Measurements from ENCODE around the gene MOCS2.

Gene MOCS2

GRCh38 chr5:53066088-53066487 lies 43.5 kb downstream of the MOCS2 start:
- TF ChIP-seq YY1 (IDR thresholded peaks at IDR 0.05; ENCODE audit: low read depth) (no peak), TAF1 (IDR thresholded peaks at IDR 0.05; ENCODE audit: low read depth) (no peak), ZBTB7A (IDR thresholded peaks at IDR 0.05; ENCODE audit: low read depth) (no peak), EP300 (IDR thresholded peaks at IDR 0.05; ENCODE audit: borderline replicate concordance) (no peak), RAD21 (IDR thresholded peaks at IDR 0.05; ENCODE audit: low read depth) (no peak), CREB1 (IDR thresholded peaks at IDR 0.05; ENCODE audit: low read depth) (no peak), CEBPB (IDR thresholded peaks at IDR 0.05) (no peak), MAX (IDR thresholded peaks at IDR 0.05) (no peak), TCF12 (IDR thresholded peaks at IDR 0.05; ENCODE audit: low read depth) (no peak), USF1 (IDR thresholded peaks at IDR 0.05) (no peak), FOXM1 (IDR thresholded peaks at IDR 0.05; ENCODE audit: borderline replicate concordance, low read depth) (no peak), REST (IDR thresholded peaks at IDR 0.05; ENCODE audit: low read depth) (no peak), EGR1 (IDR thresholded peaks at IDR 0.05) (no peak), NFIC (IDR thresholded peaks at IDR 0.05) (no peak), TEAD4 (IDR thresholded peaks at IDR 0.05) (no peak)

GRCh38 chr5:53063791-53064190 lies 45.8 kb downstream of the MOCS2 start:
- TF ChIP-seq RAD21 (IDR thresholded peaks at IDR 0.05; ENCODE audit: low read depth) (no peak), YY1 (IDR thresholded peaks at IDR 0.05; ENCODE audit: low read depth) (no peak), TEAD4 (IDR thresholded peaks at IDR 0.05) (no peak), FOXM1 (IDR thresholded peaks at IDR 0.05; ENCODE audit: borderline replicate concordance, low read depth) (no peak), EP300 (IDR thresholded peaks at IDR 0.05; ENCODE audit: borderline replicate concordance) (no peak), TAF1 (IDR thresholded peaks at IDR 0.05; ENCODE audit: low read depth) (no peak), REST (IDR thresholded peaks at IDR 0.05; ENCODE audit: low read depth) (no peak), TCF12 (IDR thresholded peaks at IDR 0.05; ENCODE audit: low read depth) (no peak), ZBTB7A (IDR thresholded peaks at IDR 0.05; ENCODE audit: low read depth) (no peak)

- no peak for TF ChIP-seq YY1 (IDR thresholded peaks at IDR 0.05; ENCODE audit: low read depth)
- TF ChIP-seq MAX (IDR thresholded peaks at IDR 0.05), result no peak
- TF ChIP-seq TEAD4 (IDR thresholded peaks at IDR 0.05), result no peak
- TF ChIP-seq ZBTB7A (IDR thresholded peaks at IDR 0.05; ENCODE audit: low read depth), result no peak
- no peak for TF ChIP-seq NFIC (IDR thresholded peaks at IDR 0.05)
- TF ChIP-seq FOXM1 (IDR thresholded peaks at IDR 0.05; ENCODE audit: borderline replicate concordance, low read depth), result no peak
- no peak for TF ChIP-seq RAD21 (IDR thresholded peaks at IDR 0.05; ENCODE audit: low read depth)
- no peak for TF ChIP-seq CEBPB (IDR thresholded peaks at IDR 0.05)
- no peak for TF ChIP-seq REST (IDR thresholded peaks at IDR 0.05; ENCODE audit: low read depth)
- TF ChIP-seq TCF12 (IDR thresholded peaks at IDR 0.05; ENCODE audit: low read depth), result no peak
- no peak for TF ChIP-seq TAF1 (IDR thresholded peaks at IDR 0.05; ENCODE audit: low read depth)
- no peak for TF ChIP-seq USF1 (IDR thresholded peaks at IDR 0.05)
Measured at GRCh38 chr5:53063176-53063575, 46.4 kb downstream of the MOCS2 start.

- no peak for TF ChIP-seq ZBTB7A (IDR thresholded peaks at IDR 0.05; ENCODE audit: low read depth)
Measured at GRCh38 chr5:53059281-53059680, 50.3 kb downstream of the MOCS2 start.

GRCh38 chr5:53055365-53055764 lies 54.2 kb downstream of the MOCS2 start:
- TF ChIP-seq EP300 (IDR thresholded peaks at IDR 0.05; ENCODE audit: borderline replicate concordance), result no peak
- TF ChIP-seq CEBPB (IDR thresholded peaks at IDR 0.05), result no peak
- no peak for TF ChIP-seq REST (IDR thresholded peaks at IDR 0.05; ENCODE audit: low read depth)
- no peak for TF ChIP-seq ZBTB7A (IDR thresholded peaks at IDR 0.05; ENCODE audit: low read depth)
- no peak for TF ChIP-seq FOXM1 (IDR thresholded peaks at IDR 0.05; ENCODE audit: borderline replicate concordance, low read depth)
- TF ChIP-seq RAD21 (IDR thresholded peaks at IDR 0.05; ENCODE audit: low read depth), result no peak

All from Ishikawa (cell line).